ENCODE measurements around the gene ZNFX1. TPM values are rescaled to one million over a fixed set of nuclear protein-coding genes. Genes with fewer than 3 reads are reported as not detected.

ZNFX1 gene
- polyA plus RNA-seq, 1 of the 3 experiments (the other 2 are of a cell fraction): 3.9 TPM

DNA sequence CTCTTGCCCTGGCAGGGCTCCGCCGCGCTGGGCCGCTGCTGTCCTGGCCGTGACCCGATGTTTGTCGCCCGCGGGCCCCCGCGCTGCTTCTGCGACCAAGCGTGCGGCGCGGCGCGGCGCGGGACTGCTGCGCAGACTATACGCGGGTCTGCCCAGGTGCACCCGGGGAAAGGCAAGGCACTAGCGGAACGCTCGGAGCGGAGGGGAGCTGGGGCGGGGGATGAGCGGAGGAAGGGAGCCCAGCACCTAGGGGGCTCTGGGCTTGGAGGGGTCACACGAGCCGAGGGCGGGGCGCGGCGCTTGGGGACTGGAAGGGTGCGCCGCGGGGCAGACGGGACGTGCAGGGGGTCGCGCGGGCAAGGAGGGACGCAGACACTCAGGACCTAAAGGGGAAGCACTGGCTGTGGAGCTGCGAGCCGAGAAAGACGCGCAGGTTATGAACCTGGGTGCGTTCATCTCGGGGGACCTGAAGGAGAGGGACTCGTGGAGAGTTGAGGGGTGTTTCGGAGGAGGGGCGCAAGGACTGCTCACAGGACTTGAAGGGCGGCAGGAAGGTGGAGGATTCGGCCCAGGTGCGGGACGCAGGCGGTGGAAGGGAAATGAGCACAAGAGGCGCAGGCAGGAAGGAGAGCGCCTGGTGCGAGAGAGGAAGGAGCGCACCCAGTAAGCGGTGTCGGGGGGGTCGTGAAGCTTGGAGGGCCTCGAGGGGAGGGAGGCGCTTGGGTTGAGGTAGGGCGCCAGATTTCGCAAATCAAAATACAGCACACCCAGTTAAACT, 40.8 kb upstream of the ZNFX1 start:
- Histone ChIP-seq H3K4me3 (ENCODE audit: low read depth in 2 of 2, low read length in 1 of 2) (peak overlapping the region; percentile 43 to 57), H3K9me3 (no peaks in the 10 kb centered on the region)
- POLR2A ChIA-PET: interaction anchor here (0.6 kb wide), 1 partner anchor 28 kb away, joined by 4 read pairs; no protein-coding TSS in a partner anchor

DNA sequence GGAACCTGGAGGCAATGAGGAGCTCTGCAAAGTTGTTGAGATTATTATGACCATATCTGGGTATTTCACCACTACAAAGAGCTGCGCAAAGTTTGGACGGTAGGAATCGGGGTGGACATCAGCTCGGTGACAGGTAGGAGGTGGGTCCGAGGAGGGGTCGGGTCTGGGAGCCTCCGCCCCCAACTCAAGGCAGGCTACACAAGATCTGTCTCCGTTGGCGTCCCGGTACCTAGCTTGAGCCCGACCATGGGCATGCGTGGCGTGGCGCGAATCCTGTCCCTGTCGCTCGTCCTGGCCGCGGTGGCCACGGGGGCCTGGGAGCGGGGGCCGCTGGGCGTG, 40.2 kb upstream of the ZNFX1 start:
- CTCF ChIA-PET: interaction anchor here (0.7 to 9.4 kb wide), 7 partner anchors 14 to 292 kb away, joined by 3 to 95 read pairs (median 3); no protein-coding TSS in a partner anchor
- peak overlapping the region; percentile 89 for H3K4me2 ChIP-seq
- no peaks in the 10 kb centered on the region for H4K20me1 ChIP-seq (ENCODE audit: insufficient read depth)
- no peak overlapping the region for H3K27ac ChIP-seq (ENCODE audit: low read depth in 2 of 2, low read length in 1 of 2)
- DNase-seq: no peak
- H3K79me2 ChIP-seq (ENCODE audit: insufficient read depth): no peaks in the 10 kb centered on the region
- no peak overlapping the region for H3K9ac ChIP-seq
- no peaks in the 10 kb centered on the region for H3F3A ChIP-seq (replicated peaks; ENCODE audit: insufficient read depth)
- WGBS (ENCODE audit: low lambda C conversion rate): 6% methylated on average over 7 of the region's 23 CpGs
- no peak overlapping the region; the same call in 1 of the 2 replicates for H2AFZ ChIP-seq (ENCODE audit: low read depth)
- H3K4me3 ChIP-seq (ENCODE audit: low read depth in 2 of 2, low read length in 1 of 2): peak overlapping the region; percentile 43 to 57
- peaks cover 54% of the 10 kb centered on the region for H3K27me3 ChIP-seq (ENCODE audit: insufficient read depth)
- no peaks in the 10 kb centered on the region for H3K9me2 ChIP-seq
- H3K4me1 ChIP-seq (ENCODE audit: control insufficient read depth in 1 of 2, insufficient read depth in 2 of 2, low read depth in 1 of 2, low read length in 1 of 2): peaks cover 0 to 16% of the 10 kb centered on the region in 2 experiments; a peak in 1 of 4 replicates
- no peak for TF ChIP-seq REST (IDR thresholded peaks at IDR 0.05; ENCODE audit: low read depth, low read length)
- TF ChIP-seq USF1 (IDR thresholded peaks at IDR 0.05; ENCODE audit: borderline replicate concordance, low read depth): no peak
- no peak for TF ChIP-seq EZH2phosphoT487 (IDR thresholded peaks at IDR 0.05; ENCODE audit: borderline replicate concordance, low read depth)
- no peak for TF ChIP-seq EP300 (IDR thresholded peaks at IDR 0.05; ENCODE audit: borderline replicate concordance in 1 of 2, low read depth in 1 of 2, low read length in 1 of 2)
- TF ChIP-seq MEF2A (IDR thresholded peaks at IDR 0.05; ENCODE audit: borderline replicate concordance, low read depth): no peak
- no peak for TF ChIP-seq POLR2AphosphoS5 (IDR thresholded peaks at IDR 0.05; ENCODE audit: low read depth, low read length)
- no peak for TF ChIP-seq TCF12 (IDR thresholded peaks at IDR 0.05)
- no peaks in the 10 kb centered on the region for H3K36me3 ChIP-seq (replicated peaks in 1 of 2; ENCODE audit: control insufficient read depth in 1 of 2, insufficient read depth in 2 of 2, low read length in 1 of 2)
- no peaks in the 10 kb centered on the region for H3K9me3 ChIP-seq
- POLR2A ChIA-PET: no interaction called here

More for the DNA sequence above, 40.8 kb upstream of the ZNFX1 start:
- WGBS (ENCODE audit: low lambda C conversion rate): 3% methylated on average over 41 of the region's 70 CpGs
- Histone ChIP-seq H3K27ac (ENCODE audit: low read depth in 2 of 2, low read length in 1 of 2) (no peak overlapping the region), H2AFZ (ENCODE audit: low read depth) (peak overlapping the region; percentile 41), H4K20me1 (ENCODE audit: insufficient read depth) (no peaks in the 10 kb centered on the region), H3K4me2 (peak overlapping the region; percentile 89), H3K79me2 (ENCODE audit: insufficient read depth) (no peaks in the 10 kb centered on the region), H3F3A (replicated peaks; ENCODE audit: insufficient read depth) (no peaks in the 10 kb centered on the region), H3K9ac (no peak overlapping the region), H3K9me2 (no peaks in the 10 kb centered on the region), H3K27me3 (ENCODE audit: insufficient read depth) (peaks cover 54% of the 10 kb centered on the region), H3K36me3 (replicated peaks in 1 of 2; ENCODE audit: control insufficient read depth in 1 of 2, insufficient read depth in 2 of 2, low read length in 1 of 2) (no peaks in the 10 kb centered on the region), H3K4me1 (ENCODE audit: control insufficient read depth in 1 of 2, insufficient read depth in 2 of 2, low read depth in 1 of 2, low read length in 1 of 2) (peaks cover 0 to 16% of the 10 kb centered on the region in 2 experiments; a peak in 1 of 4 replicates)
- TF ChIP-seq, protein P1, sequence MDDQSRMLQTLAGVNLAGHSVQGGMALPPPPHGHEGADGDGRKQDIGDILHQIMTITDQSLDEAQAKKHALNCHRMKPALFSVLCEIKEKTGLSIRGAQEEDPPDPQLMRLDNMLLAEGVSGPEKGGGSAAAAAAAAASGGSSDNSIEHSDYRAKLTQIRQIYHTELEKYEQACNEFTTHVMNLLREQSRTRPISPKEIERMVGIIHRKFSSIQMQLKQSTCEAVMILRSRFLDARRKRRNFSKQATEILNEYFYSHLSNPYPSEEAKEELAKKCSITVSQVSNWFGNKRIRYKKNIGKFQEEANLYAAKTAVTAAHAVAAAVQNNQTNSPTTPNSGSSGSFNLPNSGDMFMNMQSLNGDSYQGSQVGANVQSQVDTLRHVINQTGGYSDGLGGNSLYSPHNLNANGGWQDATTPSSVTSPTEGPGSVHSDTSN (IDR thresholded peaks at IDR 0.05): no peak
- no peak for TF ChIP-seq RFX5 (IDR thresholded peaks at IDR 0.05; ENCODE audit: low read length)
- peak; percentile 62; the same call in 1 of the 2 replicates for TF ChIP-seq EZH2phosphoT487 (IDR thresholded peaks at IDR 0.05; ENCODE audit: borderline replicate concordance, low read depth)
- no peak for TF ChIP-seq POLR2AphosphoS5 (IDR thresholded peaks at IDR 0.05; ENCODE audit: low read depth, low read length)
- peak; percentile 67 for DNase-seq
- CTCF ChIA-PET: interaction anchor here (0.7 to 9.4 kb wide), 10 partner anchors 9 to 292 kb away, joined by 3 to 95 read pairs (median 3); no protein-coding TSS in a partner anchor
